DMS53 treated with DMSO at 0.1 percent for 48 hours (cell line): ENCODE data around the gene PCSK5.

Experiments used
- DNase-seq: peaks from one replicate; lab custom pipeline; 2025; ENCODE audit not compliant: unreplicated experiment; lab: John Stamatoyannopoulos, UW

PCSK5 gene

DNA sequence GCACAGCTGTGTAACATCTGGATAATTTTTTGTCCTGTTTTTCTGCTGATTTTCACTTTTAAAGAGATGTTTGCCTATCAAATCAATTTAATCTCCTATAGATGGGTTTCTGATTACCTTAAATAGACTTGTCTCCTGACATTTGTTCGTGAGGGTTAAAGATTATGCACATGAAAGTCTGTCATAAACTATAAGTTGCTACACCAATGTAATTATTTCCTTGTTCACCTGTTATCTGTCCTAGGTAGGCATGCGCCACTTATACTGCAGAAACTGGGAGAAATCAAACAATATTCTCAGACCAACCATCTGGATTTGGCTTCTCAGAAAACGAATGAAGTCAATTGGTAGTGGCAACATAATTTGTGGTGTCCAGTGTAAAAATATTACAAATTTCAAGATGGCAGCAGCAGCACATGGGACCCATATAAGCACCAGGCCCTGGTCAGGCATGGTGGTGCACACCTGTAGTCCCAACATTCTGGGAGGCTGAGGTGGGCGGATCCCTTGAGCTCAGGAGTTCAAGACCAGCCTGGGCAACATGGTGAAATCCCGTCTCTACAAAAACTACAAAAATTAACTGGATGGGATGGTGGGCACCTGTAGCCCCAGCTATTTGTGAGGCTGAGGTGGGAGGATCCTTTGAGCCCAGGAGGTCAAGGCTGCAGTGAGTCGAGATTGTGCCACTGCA is 483.5 kb downstream of the PCSK5 start:
- DNase-seq, result no peak

DNA sequence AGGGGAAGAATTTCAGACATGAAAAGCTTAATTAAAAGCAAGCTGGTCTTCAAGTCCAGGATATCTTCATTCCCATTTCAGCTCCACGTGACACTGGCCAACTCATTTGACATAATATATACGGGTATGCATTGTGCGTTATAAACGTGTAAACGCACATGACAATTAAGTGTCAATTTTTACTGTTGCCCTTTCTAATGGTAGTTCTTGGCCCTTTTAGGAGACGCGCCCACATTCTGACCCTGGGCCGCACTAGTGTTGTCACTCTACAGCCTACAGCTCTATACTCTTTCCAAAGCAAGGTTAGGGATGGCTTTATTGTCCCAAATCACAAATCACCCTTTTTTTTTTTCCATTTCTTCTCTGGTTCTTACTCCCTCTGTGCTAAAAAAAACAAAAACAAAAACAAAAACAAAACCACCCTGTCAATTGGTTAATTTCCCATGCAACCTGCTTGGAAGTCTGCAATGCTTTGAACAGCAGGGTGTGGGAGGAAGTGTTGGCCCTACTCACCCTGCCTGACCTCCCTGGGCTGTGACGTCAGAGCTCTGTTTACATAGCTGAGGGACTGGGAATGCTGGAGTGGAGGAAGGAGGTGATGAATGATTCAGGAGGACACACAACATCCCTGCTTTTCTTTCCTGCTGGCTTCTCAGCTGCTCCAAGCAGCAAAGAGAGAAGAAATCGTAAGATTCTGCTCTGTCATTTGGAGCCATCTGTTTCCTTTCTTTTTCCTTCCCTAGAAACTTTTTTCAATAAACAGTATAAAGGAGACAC is 484.5 kb downstream of the PCSK5 start:
- peak; percentile 85 for DNase-seq

DNA sequence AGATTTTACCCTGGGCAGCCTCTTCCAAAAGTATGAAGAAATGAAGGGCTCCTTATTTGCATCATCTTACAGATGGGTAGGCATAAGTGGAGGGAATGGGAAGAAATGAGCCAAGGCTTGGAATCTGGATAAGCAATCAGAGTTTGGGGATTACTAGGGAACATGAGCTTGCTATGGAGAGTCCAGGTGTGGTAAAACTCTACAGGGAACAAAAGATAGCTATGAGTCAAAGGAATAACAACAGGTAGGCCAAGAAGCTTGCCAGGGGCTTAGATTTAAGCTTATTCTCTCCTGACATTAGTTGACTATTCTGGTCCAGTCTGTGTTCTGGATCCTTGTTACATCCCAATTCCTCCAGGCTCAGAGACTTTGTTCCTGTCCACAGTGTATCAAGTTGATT is 487.3 kb downstream of the PCSK5 start:
- no peak for DNase-seq

DNA sequence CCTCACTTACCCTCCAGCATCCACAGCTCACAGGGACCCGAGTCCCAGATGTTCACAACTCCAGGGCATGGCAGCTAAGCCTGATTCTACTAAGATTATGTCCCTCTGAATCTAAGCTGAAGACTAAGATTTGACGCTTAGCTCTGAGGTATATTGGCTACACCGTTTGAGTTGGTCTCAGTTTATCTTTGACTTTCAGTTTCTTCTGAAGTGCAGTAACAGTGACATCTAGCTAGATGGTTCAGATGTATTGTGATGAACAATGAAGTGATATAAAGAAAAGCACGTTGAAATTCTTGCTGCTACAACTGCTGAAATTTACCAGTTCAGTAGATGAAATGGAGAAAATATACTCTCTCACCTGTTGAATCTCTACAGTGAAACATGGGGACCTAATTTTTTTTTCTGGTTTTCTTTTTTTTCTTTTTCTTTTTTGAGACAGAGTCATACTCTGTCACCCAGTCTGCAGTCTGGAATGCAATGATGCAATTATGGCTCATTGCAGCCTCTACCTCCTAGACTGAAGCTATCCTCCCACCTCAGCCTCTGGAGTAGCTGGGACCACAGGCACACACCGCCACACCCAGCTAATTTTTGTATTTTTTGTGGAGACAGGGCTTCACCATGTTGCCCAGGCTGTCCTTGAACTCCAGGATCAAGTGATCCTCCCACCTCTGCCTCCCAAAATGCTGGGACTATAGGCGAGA is 488.0 kb downstream of the PCSK5 start:
- DNase-seq, result no peak

DNA sequence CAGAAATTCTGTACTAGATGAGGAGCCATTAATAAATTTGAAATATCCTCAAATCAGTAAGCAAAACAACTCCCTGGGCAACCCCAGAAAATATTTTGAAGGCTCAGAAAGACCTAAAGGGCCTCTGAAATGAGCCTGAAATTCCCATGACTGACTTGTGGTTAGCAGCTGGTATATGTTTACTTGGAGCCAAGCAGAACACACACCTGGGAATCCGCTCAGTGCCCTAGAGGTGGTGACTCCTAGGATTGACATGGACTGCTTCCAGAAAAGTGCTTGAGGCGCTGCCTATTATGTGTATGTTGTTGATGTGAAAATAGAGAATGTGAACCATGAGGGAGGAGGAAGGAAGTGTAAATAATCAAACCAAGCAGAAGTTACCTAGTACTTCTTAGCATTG is 489.0 kb downstream of the PCSK5 start:
- DNase-seq, result peak; percentile 87

DNA sequence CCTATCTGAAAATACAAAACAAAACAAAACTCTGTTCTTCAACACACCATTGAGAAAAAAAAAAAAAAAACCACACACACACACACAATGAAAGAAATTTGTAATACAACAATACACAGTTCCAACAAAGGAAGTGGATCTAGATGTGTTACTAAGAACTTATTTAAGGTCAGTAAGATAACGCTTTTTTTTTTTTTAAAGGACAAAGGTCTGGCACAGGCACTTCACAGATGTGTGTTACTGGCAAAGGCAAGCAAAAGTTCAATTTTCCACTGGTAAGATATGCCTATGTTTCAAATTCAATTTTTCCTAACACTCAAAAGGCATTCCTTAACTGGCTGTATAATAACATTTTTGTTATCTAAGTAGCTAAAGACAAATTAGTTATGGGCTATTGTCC is 500.2 kb downstream of the PCSK5 start:
- no peak for DNase-seq

DNA sequence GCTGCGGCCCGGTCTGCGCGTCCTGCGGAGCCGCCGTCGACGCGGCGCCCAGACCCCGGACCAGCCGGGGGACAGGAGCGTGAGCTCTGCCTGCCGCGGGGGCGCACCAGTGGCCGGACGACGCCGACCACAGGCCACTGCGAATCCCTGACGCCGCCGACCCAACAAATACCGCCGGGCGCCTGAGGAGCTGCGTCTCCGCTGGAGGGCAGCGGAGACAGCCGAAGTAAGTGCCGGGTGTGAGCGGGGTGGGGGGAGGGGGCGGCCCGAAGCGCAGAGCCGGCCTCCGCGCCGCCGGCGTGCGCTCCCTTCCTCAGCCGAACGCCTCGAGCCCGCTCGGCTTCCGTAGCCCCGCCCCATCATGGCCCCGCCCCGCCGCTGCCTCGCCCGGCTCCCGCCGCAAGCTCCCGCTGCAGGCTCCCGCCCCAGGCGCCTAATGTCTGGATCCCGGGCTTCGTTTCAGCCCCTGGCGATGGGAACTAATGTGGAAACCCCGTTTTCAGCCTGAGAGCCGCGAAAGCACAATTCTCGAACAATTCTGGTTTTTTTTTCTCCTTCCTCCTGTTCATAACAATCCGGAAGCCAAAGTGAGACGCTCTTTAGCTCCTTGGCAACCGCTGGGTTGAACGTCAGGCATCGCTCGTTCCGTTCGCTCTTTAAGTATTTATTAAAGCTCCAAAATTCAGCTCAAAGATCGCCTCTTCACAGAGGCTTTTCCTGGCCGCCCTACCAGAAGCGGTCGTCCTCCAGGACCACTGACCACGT is 503.9 kb downstream of the PCSK5 start, which contains the start of gene RFK:
TSS of gene RFK (minus strand) at position 232 of the 765 bp plus-strand sequence. CDS start 255 bp downstream, outside the sequence.
- DNase-seq, result peak; percentile 66

DNA sequence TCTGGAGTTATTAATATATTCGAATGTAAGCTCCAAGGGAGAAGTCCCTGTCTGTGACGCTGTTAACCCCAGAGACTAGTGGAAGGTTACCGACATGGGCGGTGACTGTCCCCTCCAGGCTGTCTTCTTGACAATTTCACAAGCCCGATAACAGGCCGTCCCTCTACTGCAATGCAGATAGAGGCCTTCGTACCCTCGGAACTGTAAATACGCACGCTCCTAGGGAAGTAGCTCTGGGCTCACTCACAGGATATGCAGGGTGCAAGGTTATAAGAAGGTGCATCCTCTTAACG is 504.4 kb downstream of the PCSK5 start:
- DNase-seq, result peak; percentile 64

DNA sequence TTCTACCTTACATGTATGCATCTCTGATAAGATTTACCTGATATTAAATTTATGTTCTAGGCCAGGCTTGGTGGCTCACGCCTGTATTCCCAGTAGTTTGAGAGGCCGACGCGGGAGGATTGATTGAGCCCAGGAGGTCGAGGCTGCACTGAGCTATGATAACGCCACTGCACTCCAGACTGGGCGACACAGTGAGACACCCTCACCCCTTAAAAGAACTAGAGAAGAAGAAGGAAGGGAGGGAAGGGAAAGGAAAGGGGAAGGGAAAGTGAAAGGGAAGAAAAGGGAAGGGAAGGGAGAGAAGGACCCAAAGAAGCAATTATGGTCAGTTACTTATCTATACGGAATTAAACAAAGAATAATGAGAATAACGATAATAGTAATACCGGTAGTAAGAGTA is 504.9 kb downstream of the PCSK5 start:
- DNase-seq, result no peak

DNA sequence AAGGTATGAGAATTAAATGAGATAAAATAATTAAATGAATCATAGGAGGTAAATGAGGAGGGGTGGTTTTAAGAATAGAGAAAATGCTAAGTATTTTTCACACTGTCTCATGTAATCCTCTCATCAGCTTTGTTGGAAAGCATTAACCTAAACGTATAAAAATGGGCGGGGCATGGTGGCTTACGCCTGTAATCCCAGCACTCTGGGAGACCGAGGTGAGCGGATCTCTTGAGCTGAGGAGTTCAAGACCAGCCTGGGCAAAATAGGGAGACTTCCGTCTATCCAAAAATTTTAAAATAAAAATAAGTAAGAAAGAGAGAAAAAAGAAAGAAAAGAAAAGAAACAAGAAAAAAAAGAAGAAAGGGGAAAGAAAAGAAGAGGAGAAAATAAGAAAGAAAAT is 505.7 kb downstream of the PCSK5 start:
- DNase-seq, result no peak

DNA sequence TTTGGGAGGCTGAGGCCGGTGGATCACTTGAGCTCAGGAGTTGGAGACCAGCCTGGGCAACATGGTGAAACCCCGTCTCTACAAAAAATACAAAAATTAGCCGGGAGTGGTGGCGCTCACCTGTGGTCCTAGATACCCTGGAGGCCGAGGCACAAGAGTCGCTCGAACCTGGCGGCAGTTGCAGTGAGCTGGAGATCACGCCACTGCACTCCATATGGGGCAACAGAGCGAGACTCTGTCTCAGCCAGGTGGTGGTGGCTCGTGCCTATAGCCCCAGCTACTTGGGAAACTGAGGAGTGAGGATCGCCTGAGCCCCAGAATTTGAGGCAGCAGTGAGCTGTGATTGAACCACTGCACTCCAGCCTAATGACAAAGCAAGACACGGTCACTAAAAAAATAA is 506.1 kb downstream of the PCSK5 start:
- no peak for DNase-seq

DNA sequence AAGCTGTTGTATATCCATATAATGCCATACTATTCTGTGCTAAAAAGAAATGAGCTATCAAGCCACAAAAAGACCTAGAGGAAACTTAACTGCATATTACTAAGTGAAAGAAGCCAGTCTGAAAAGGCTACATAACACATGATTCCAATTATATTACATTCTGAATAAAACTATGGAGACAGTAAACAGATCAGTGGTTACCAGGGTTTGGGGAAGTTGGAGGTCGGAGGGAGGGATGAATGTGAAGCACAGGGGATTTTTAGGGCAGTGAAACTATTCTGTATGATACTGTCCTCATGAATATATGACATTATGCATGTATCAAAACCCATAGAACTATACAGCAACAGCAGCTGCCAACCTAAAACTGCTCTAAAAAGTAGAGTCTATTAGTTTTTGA is 509.4 kb downstream of the PCSK5 start:
- no peak for DNase-seq

DNA sequence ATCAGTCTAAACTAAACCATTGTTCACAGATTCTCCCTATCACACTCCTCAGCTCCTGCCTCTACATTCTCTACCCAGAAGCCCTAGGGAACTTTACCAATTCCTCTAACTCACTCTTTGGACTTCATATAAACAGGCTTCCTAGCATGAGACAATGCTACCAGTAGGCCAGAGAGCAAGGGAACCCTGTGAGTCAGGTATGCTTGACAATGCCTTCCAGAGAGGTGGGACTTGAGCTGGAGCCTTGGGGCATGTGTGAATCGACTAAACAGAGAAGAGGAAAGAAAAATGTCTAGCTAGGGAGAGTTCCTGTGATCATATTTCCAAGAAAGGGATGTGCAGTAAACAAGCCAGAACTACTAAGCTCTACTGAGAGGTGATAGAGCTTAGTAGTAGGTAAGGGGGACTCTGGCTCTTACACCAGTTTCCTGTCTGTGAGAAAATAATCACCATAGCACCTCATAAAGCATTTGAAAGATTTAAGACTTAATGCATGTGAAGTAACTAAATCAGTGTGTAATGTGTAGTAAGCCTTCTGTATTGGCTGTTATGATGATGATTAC is 510.1 kb downstream of the PCSK5 start:
- no peak for DNase-seq

DNA sequence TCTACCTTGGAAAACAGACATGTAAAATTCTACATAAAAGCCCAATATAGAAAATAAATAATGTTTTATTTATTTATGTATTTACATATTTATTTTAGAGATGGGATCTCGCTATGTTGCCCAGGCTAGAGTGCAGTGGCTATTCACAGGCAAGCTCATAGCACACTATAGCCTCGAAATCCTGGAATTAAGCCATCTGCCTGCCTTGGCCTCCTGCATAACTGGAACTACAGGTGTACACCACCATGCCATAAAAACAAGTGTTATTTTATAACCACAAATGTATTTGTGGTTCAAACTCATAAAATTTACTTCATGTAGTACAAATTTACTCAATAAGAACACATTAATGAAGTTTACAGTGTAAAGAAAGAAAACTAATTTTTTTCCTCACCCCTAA is 510.7 kb downstream of the PCSK5 start:
- no peak for DNase-seq

DNA sequence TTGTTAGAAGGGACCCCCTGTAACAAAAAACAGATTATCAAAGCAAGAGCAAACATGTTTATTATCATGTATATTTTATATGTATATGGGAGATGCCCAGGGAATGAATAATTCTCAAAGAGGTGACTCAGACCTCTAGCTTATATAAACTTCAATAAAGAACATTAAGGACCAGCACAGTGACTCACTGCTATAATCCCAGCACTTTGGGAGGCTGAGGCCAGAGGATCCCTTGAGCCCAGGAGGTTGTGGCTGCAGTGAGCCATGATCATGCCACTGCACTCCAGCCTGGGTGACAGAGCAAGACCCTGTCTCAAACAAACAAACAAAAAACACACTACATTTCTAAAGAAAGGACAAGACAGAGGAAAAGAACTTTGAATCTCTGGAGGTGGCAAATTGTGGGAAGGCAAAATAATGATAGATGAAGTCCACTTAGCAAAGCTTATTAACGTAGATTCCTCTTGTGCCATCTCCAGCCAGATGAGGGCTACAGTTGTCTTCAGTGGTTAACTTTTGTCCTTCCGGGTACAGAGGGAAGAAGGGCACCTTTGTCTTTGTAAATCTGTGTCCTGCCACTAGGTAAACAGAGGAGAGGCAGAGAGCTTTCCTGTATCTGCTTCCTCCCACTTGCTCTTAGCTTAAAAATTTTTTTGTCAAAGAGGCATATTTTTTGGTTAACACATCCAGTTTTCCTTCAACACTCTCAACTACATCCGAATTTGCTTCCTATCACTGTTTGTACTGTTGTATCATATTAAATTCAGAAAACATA is 511.3 kb downstream of the PCSK5 start:
- DNase-seq, result no peak

DNA sequence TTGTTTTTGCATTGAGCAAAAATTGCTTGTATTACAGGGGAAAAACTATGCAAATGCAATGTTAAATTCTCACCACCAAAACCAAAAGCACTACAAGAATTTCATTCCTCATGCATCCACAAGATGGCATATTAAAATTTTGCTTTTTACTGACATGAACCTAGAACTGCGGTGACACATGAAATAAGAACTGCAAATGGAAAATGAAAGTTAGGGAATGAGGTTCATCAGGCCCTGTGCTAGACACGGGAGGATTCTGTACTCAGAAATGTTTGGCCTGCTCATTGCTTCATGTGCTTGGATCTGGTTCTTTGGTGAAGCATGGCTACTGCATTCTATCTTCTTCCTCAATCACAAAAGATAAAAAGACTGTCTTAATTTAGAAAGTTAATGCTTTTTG is 512.9 kb downstream of the PCSK5 start:
- DNase-seq, result peak; percentile 20

DNA sequence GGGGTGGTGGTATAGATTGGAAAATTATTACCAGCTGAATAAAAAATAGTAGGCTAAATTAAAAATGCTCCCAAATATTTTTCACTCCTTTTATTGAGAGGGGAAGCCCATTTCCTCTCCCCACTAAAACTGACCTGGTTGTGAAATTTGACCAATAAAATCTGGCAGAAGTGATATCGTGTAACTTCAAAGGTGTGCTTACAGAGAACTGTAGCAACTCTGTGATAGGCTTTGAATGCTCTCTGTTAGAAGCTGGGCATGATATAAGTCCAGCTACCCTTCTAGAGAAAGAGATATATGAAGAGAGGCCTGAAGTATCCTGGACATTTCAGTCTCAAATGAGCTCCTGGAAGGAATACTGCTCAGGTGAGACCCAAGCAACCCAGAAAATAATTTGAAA is 513.9 kb downstream of the PCSK5 start:
- no peak for DNase-seq

DNA sequence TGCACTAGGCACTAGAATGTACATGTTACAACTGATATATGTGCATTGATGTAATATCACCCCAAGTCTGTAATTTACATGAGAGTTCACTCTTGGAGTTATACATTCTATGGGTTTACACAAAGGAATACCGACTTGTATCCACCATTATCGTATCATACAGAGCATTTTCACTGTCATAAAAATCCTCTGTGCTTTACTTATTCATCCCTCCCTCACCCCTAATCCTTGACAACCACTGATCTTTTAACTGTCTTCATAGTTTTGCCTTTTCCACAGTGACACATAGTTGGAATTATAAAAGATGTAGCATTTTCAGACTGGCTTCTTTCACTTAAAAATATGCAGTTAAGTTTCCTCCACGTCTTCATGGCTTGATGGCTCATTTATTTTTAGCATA is 514.9 kb downstream of the PCSK5 start:
- DNase-seq, result no peak

DNA sequence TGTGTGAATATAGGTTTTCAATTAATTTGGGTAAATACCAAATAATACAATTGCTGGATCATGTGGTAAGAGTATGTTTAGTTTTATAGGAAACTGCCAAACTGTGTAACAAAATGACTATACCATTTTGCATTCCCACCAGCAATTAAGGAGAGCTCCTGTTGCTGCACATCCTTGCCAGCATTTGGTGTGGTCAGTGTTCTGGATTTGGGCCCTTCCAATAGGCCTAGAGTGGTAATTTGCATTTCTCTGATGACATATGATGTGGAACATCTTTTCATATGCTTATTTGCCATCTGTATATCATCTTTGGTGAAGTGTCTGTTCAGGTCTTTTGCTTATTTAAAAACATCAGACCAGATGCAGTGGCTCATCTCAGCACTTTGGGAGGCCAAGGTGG is 515.4 kb downstream of the PCSK5 start:
- DNase-seq, result no peak
